OCI-LY1 (cell line): ENCODE measurements around the gene ACO2.

Source experiments
- CTCF ChIP-seq: fragments of 200-600 bp; sonication (generic), shearing (Covaris generic); IDR thresholded peaks from 2 replicates; pipeline ENCODE4 v1.5.1; 2017; ENCODE audit warnings: mild to moderate bottlenecking, antibody characterized with exemption, low read length, moderate library complexity, mixed read lengths
- EZH2 ChIP-seq: fragments of 200-600 bp; sonication (generic), shearing (Covaris generic); IDR thresholded peaks from 2 replicates; pipeline ENCODE4 v1.8.0; 2017; ENCODE audit warnings: borderline replicate concordance, mixed run types, mild to moderate bottlenecking, antibody characterized with exemption, low read length, moderate library complexity, mixed read lengths

- TF ChIP-seq CTCF (no peak), EZH2 (no peak)
Measured at GRCh38 chr22:41565403-41566054, 96.6 kb downstream of the ACO2 start.
